Hematopoietic multipotent progenitor cell (in vitro differentiated cells): ENCODE results near the gene SHISA9. TPM values are rescaled to one million over a fixed set of nuclear protein-coding genes. Genes with fewer than 3 reads are reported as not detected.

Experiments used
- DNase-seq, 3 donors: peaks; one replicate each; pipeline ENCODE4 v3.0.0-alpha.2; 2011 to 2015; ENCODE audit warnings: low read depth in 2 of 3, low spot score in 2 of 3
- total RNA-seq: library from RNA; depleted of rRNA; stranded (reverse); fragments of >200 nt; gene quantifications from one replicate; pipeline ENCODE4 v1.2.3, GENCODE V29; 2012

Gene SHISA9
- total RNA-seq, 1 donor, result under 0.01 TPM

DNA sequence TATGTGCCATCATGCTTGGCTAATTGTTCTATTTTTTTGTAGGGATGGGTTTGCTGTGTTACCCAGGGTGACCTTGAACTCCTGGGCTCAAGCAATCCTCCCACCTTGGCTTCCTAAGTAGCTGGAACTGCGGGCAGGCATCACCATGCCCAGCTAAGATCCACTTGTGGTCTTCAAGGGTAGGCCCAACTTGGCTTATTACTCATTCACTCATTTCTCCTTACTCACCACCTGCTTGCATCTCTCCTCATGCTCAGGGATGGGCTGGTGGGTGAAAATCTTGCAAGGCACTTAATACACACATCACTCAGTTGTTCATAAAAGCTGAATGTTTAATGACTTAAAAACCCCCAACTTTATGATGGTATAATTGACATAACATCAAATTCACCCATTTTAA is 207.8 kb downstream of the SHISA9 start:
- DNase-seq, result no peak

DNA sequence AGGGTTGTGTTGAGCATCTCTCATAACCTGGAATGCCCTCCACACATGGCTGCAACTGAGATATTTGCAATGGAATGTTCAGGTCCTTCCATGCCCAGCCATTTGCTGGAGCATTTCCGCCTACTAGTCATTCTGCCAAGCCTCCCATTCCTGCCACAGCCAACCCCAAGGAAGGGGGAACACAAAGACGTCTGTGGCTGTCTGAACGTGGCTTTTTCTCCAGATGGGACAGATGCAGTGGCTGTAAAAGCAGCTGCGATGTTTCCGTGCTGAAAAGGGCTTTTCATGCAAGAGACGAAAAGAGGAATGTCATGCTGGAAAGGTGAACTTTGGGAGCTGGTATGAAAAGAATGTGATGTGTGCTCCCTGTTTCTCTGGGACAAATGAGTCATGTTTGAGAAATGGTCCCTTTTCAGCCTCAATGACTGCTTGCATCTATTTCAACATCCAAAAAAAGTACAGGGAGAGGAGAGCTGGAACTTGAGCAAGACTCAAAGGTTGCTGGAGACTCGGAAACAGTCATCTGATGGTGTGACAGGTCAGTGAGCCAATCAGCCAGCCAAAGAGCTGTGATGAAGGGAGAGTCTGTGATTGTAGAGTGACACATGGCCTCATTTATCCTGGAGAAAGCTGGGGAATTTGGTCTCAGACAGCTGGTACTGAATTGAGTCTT is 208.9 kb downstream of the SHISA9 start:
- DNase-seq, result no peak

DNA sequence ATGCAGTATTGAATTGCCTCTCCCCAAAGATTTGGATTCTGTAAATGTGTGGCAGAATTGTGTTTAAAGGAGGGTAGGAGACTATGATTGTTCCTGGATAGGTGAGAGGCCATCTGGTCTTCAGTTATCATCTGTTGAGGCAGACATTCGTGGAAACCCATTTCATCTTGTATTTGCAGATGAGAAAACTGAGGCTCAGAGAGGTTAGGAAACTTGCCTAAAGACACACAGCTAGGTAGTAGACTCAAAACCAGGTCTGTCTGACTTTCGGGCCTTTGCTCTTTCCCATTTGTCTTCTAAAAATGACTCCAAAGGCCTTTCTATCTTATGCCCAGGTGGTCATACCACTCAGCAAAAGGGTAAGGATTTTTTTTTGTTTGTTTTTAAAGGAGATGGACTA is 210.3 kb downstream of the SHISA9 start:
- DNase-seq, result no peak

DNA sequence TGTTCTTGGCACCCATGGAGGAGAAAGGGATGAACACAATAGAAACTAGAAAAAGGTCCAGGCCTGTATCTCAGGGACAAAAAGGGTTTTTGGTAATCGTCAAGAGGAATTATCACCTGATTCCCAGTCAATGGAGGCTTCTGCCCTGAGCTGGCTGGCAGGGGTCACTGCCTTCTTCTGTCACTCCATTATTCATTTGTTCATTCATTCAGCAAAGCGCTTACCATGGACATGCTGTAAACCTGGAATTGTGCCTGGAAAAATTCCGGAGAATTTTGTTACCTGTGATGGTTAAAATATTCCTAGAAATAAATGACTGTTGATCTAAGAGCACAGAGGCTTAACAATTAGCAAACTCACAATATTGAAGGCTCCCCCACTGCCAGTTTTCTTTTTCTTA is 212.3 kb downstream of the SHISA9 start:
- no peak for DNase-seq

DNA sequence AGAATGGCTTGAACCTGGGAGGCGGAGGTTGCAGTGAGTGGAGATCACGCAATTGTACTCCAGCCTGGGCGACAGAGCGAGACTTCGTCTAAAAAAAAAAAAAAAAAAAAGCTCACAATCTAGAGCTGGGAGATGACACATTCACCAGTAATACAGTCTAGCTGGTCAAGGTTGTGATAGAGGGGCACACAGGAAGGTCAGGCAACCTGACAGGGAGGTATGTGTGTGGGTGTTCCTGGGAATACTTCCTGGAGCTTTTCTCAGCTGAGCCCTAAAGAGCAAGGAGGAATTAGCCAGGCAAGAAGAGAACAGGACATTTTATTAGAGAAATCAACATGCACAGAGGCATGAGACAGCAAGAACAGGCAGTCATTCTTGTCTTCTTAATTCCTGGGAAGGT is 216.7 kb downstream of the SHISA9 start:
- no peak for DNase-seq

DNA sequence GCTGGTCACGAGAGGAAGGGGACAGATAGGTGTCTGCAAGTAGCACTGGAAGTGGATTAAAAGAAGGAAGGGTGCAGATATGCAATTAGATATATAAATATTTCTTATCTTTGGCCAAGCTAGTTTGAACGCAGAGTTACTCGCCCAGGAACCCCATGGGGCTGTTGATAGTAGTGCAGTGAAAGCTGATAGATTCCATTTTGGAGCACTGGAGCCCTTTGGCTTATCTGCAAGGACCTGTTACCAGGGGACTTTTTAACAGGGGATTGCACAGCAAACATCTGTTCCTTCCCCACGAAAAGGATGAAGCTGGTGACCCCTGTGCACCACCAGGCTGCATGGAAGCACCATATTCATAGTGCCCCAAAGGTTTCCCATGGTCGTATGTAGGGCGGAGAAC is 218.7 kb downstream of the SHISA9 start:
- no peak for DNase-seq

DNA sequence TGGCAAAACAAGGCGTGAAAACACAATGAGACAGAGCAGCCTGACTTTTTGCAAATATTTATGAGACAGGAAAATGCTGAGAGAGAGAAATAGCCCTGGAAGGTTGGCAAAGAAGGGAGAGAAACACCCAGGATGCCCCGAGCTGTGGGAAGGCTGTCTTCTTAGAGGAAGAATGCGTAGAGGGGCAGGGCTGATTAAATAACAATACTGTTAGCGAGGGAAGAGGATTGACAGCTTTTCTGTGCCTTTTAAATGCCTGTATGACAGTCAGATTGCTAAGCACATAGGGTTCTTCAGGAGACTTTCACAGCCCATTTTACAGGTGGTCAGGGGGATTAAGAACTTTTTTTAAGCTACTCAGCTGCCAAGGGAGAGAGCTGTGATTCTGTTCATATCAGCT is 219.2 kb downstream of the SHISA9 start:
- DNase-seq, result no peak

DNA sequence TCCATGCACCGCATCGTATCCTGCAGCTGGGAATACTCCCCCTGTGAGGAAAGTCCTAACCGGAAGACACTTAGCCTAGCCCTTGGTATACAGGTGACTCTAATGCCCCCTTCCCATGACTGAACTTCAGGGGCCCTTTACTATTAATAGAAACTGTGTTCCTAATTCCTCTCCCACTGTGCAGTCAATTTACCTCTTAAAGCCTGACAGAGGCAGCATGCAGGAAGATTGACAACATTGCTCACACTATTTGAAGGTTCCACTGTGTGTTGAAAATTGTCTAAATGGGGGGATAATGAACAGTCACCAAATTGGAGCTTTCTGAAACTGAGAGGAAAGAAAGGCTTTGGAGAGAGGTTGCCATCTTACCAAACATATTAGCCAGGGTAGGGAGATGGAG is 222.6 kb downstream of the SHISA9 start:
- no peak for DNase-seq

DNA sequence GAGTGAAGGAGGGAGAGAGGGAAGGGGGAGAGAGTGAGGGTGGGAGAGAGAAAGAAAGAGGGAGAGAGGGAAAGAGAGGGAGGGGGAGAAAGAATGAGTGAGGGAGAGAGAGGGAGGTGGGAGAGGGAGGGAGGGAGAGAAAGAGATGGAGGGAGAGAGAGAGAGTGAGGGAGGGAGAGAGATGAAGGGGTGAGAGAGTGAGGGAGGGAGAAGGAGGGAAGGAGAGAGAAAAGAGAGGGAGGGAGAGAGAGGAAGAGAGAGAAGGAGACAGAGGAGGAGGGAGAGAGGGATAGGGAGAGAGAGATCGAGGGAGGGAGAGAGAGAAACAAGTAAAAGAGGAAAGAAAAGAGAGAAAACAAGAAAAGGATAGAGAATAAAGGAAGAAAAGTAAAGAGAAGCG is 225.7 kb downstream of the SHISA9 start:
- DNase-seq, result no peak

DNA sequence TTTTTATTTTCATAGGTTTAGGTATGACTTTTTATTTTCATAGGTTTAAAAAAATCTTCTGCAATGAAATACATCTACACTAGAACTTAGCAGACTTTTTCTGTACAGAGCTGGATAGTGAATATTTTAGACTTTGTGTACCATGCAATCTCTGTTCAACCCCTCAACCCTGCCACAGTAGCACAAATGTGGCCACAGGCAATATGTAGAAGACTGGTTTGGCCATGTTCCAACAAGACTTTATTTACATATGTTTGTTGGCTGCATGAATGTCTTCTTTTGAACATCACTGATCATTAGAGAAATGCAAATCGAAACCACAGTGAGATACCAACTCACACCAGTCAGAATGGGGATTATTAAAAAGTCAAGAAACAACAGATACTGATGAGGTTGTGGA is 229.2 kb downstream of the SHISA9 start:
- no peak for DNase-seq

DNA sequence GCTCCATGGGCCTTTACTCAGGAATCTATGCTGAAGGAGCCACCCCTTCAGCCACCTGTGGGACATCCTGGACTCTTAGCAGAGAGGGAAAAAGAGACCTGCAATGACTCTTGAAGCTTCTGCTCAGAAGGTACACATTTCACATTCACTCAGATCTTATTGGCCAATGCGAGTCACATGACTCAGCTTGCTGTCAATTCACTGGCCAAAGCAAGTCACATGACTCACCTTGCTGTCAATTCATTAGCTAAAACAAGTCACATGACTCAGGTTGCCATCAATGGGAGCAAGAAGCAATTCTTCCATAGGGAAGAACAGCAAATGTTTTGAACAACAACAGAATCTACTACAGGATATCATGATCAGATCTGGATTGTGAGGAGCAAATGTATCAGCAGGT is 233.4 kb downstream of the SHISA9 start:
- DNase-seq, result no peak

DNA sequence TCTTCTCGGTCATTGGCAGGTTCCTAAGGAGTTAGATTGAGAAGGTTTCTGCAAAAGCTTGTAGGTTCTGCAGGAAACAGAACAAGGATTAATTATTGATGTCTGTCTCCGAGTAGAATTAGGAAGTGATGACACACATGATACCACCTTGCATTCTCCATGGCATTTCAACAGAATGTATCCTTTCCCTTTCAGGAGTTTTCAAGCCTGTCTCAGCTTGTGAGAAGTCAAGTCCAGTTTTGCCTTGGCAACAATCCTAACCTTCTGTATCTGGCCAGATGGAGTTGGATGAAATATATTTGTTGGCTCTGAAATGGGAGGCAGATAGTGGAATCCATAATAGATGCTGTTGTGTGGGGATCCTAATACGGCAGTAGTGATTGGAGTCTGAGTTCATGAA is 235.5 kb downstream of the SHISA9 start:
- no peak for DNase-seq

DNA sequence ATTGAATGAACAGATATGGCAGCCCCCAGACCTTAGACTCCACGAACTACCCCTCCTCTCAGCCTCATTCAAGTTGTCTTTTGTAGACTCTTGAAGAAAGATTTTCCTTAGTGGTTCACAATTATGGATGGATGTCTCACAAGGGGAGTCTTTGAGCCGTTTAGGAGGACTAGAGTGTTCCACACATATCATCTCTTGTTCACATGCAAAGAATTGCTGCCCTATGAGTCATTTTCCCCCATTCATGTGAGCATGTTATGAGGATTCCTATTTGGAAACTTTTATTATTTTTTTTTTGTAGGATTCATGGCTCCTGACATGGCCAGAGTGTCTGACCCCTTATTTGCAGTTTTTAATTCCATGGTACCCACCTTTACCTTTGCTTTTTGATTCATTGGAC is 237.1 kb downstream of the SHISA9 start:
- DNase-seq, result no peak

DNA sequence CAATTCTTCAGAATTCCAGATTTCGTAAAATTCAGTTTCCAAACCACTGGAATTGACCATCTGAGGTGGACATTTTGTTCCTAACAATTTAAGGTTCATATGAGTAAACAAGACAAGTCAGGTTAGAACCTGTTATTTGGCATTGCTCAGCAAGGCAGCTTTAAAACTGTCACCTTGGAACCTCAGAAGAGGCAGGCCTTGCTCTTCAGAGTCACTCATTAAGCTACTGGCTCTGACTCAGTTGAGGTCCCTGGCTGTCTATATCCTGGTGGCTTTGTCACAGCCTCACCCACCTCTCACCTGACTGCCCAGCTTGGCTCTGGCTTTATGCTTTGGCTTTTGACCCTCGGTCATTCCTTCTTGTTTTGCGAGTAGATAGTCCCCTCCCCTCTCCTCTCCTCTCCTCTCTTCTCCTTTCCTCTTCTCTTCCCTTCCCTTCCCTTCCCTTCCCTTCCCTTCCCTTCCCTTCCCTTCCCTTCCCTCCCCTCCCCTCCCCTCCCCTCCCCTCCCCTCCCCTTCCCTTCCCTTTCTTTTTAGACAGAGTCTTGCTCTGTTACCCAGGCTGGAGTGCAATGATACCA is 238.4 kb downstream of the SHISA9 start:
- no peak for DNase-seq

DNA sequence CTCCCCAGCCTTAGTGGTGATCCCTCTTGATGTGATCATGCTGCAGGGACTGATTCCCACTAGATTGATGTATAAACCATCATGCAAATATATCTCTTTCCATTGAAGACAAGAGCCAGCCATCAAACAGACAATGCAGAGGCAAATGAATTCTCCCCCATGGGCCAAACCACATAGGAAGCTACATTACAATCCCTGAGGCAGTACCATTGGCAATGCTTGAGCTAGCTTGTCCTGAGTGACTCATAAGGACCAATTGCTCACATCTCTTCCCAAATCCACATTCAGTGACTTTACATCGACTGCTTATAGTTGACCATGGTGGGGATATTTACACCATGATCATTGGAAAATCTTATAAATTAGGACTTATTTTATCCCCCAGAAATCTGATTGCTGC is 242.2 kb downstream of the SHISA9 start:
- DNase-seq, result no peak

DNA sequence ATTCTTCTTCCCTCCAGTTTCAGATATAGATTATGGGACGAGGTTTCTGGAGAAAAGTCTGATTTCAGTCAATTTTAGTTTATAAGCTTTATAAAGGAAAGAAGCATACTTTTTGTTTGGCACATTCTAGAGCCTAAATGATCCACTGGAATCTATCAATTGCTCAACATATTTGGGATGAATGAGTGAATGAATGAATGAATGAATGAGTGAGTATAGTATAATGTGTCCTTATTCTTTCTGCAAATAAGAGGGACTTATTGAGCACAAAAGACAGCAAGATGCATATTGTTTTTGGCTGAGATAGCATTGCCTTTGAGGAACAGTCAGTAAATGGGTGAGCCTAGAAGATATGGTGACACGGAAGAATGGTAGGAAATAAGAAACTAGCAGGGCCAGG is 245.4 kb downstream of the SHISA9 start:
- DNase-seq, result no peak

DNA sequence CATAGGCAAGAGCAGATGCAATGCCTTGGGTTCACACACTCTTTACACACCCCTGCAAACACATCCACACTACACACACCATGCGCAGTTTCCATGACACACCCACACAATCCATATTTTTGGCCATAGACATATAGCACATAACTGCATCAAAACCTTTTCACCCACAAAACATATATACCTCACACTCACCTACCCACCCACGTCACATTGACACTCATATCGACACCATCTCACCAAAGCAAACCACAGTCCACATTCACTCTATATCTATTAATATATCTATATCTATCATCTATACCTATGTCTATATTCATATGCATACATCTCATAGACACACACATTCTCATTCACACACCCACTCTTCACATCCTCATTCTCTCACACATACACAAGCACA is 246.9 kb downstream of the SHISA9 start:
- no peak for DNase-seq

DNA sequence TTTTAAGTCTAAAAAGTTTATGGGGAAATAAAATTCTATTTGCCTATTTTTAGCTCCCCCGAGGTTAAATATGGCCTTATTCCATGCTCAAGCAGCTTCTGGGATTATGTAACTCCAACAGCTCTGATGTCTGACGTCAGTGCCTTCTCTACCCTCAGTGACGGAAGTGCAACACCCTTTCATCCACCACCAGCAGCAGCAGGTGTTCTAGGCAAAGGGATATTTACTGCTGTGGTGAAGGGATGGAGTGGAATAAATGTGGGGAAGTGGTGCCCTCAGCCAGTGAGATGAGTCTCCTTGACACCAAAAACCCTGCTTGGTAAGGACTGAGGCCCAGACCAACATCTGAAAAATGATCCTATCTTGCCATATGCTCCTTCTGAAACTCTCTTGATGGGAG is 247.4 kb downstream of the SHISA9 start:
- no peak for DNase-seq

DNA sequence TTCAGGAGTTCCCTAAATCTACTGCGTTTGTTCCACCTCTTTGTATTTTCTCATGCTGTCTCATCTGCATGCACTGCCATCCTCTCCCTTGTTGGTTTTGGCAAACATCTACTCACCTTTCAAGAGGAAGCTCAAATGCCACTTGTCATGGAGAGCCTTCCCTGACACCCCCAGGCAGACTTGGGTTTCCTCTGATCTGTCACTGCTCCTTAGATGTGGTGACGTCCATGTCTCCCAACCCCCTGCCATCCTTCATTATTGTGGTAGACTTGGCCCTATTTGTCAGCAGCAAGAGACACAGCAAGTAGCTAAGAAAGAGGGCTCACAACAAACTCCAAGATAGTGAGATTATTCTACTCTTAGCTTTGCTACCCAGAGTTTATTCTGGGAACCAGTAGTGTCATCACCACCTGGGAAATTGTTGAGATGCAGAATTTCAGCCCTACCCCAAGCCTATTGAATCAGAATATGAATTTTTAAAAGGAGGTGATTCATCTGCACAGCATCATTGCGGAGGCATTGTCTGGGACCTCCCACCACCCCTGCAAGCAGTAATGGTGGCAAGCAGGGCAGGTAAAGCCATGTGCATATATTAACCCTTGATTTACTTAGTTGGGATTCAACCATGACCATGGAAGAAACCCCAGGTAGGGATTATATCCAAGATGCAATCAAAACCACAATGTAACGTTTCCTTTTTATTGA is 248.9 kb downstream of the SHISA9 start:
- no peak for DNase-seq

DNA sequence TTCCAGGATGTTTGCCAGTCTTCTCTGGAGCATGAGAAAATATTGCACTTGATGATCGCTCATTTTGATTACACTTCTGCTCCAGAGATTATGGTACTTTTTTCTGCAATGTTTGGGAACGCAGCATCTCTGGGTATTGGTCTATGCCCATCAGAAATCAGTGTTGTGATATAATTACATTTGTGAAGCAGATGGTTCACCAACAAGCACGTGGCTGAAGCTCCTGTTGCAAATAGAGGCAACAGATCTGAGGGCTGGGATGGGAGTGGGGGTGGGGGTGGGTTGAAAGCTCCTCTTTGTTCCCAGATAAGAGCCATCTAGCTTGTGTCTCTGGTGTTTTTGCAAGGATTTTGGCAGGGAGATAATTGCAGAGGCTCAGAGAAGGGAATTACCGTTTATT is 252.3 kb downstream of the SHISA9 start:
- DNase-seq, result no peak

DNA sequence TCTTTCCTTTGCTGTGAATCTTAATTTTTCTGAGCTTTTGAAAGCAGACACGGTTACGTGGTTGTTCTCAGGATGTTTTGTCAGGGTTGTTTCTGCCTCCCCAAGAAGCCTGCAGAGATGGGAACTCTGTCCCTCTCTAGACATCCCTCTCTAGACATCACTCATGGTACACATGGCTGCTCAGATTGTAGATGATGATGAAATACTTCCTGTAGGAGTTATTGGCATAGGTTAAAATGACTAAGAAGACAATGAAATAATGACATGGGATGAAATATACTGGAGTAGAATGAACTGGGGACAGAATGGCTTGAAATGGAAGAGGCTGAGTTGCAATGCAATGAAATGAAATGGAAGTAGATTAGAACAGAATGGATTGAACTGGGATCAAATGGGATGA is 253.4 kb downstream of the SHISA9 start:
- DNase-seq, result no peak

DNA sequence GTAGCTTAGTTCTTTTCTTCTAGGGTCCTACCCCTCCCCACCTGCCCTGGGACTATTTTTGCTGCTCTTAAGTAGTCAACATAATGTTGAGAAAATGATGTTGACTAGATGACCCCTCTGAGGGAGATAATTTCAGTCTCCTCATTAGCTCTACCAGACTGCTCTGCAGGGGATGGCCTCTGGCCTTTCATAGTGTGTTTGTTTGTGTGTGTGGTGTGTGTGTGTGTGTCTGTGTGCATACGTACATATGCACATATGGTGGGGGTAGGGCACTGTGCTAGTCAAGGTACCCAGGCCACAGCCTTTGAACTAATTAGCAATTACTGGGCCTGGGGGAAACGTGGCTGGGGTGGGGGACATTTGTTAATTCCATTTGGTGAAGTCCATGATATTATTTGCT is 254.0 kb downstream of the SHISA9 start:
- DNase-seq, result no peak
